A673 (cell line): ENCODE data around the gene TTC28. TPM values are rescaled to one million over a fixed set of nuclear protein-coding genes. Genes with fewer than 3 reads are reported as not detected.

Experiments
- BruUV-seq: library from RNA; stranded (reverse); fragments of 400-500 nt; replicated peaks from 2 replicates; lab custom pipeline; 2021; lab: Mats Ljungman, UMichigan
- CTCF ChIA-PET: fragments of 300-600 bp; sonication (Branson Sonifier 250); formaldehyde crosslinking; loops from one replicate; lab custom pipeline; 2022; ENCODE audit warnings: antibody characterized with exemption; lab: Charles Lee
- POLR2A ChIA-PET: fragments of 300-600 bp; sonication (Branson Sonifier 250); formaldehyde crosslinking; loops from one replicate; lab custom pipeline; 2022; ENCODE audit warnings: antibody characterized with exemption; ENCODE audit not compliant: low non-redundant PET; lab: Charles Lee
- DNase-seq: peaks from one replicate; pipeline ENCODE4 v3.0.0-alpha.2; 2015; ENCODE audit warnings: low spot score
- H3K27ac ChIP-seq: fragments of 200-600 bp; sonication (generic); 2 replicates; pipeline ENCODE4 v1.5.1; 2016; ENCODE audit warnings: mixed run types, low read depth, mild to moderate bottlenecking, mixed read lengths, antibody characterized with exemption, low read length; ENCODE audit not compliant: poor library complexity, severe bottlenecking
- H3K27me3 ChIP-seq: fragments of 200-600 bp; sonication (generic); replicated peaks from 2 replicates; pipeline ENCODE4 v1.6.1; 2017; ENCODE audit warnings: mixed run types, low read depth, mild to moderate bottlenecking, mixed read lengths, antibody characterized with exemption, low read length; ENCODE audit not compliant: insufficient read depth, poor library complexity
- H3K36me3 ChIP-seq: fragments of 200-600 bp; sonication (generic); 2 replicates; pipeline ENCODE4 v1.6.1; 2016; ENCODE audit warnings: mixed run types, mild to moderate bottlenecking, mixed read lengths, antibody characterized with exemption, low read length; ENCODE audit not compliant: insufficient read depth, poor library complexity, severe bottlenecking
- H3K4me1 ChIP-seq: fragments of 200-600 bp; sonication (generic); 2 replicates; pipeline ENCODE4 v1.6.1; 2017; ENCODE audit warnings: mixed run types, mild to moderate bottlenecking, mixed read lengths, antibody characterized with exemption, low read length; ENCODE audit not compliant: insufficient read depth, poor library complexity, severe bottlenecking
- H3K4me3 ChIP-seq: fragments of 200-600 bp; sonication (generic); 2 replicates; pipeline ENCODE4 v1.5.1; 2016; ENCODE audit warnings: low read depth, mixed run types, mild to moderate bottlenecking, mixed read lengths, low read length; ENCODE audit not compliant: poor library complexity, severe bottlenecking
- H3K9me3 ChIP-seq: fragments of 200-600 bp; sonication (generic); 2 replicates; pipeline ENCODE4 v1.6.1; 2016; ENCODE audit warnings: mixed run types, low read depth, mild to moderate bottlenecking, mixed read lengths, antibody characterized with exemption, low read length; ENCODE audit not compliant: poor library complexity, severe bottlenecking
- EZH2 ChIP-seq: fragments of 200-600 bp; sonication (generic); IDR thresholded peaks from 2 replicates; pipeline ENCODE4 v1.6.1; 2017; ENCODE audit warnings: borderline replicate concordance, low read depth, mild to moderate bottlenecking, mixed read lengths, antibody characterized with exemption, low read length; ENCODE audit not compliant: poor library complexity, severe bottlenecking
- intact Hi-C: fragments of 100-400 bp; cut with micrococcal nuclease; formaldehyde crosslinking; loops from one replicate; pipeline ENCODE4 v1.10.0; 2022; ENCODE audit not compliant: unreplicated experiment
- total RNA-seq: library from RNA; stranded (reverse); gene quantifications from 2 replicates; pipeline ENCODE4 v1.2.3, GENCODE V29; 2021
- TF ChIP-seq, protein P1 (sequence below): fragments of 300-800, 200-600 bp; sonication (generic); conservative IDR thresholded peaks from 2 replicates; pipeline ENCODE4 v1.5.1; 2017; ENCODE audit warnings: low read depth, mild to moderate bottlenecking, antibody characterized with exemption, low read length, moderate library complexity, mixed read lengths

The TTC28 gene
- total RNA-seq, 1 experiment from 2014 or later, result 48.7 TPM

DNA sequence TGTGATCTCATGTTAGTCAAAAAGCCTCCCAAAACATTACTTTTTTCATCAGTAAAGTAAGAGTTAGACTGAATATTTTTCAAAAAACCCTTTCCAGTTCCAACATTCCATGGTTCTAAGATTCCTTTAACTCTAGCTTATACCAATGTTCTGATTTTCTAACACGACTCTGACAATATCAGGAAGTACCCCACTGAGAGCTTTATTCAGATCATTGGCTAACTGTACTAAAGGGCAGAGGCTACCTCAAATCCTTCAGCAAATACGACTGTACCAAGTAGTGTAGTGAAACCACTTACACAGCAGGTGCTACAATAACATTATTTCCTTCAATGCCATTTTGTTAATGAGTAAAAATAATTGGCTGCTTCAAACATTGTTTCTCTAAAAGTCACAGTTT lies 547.2 kb downstream of the TTC28 start:
- Histone ChIP-seq H3K4me1 (peaks cover 11% of the 10 kb centered on the region), H3K27ac (no peak overlapping the region)
- intact Hi-C loops, result no loop called here

GRCh38 chr22:28129319-28129962 lies 550.2 kb downstream of the TTC28 start:
- H3K9me3 ChIP-seq, result no peaks in the 10 kb centered on the region
- BruUV-seq, result no TSS peak
- CTCF ChIA-PET, result no interaction called here
- H3K4me3 ChIP-seq, result no peak overlapping the region
- intact Hi-C loops, result no loop called here
- DNase-seq, result no peak
- H3K27me3 ChIP-seq, result no peaks in the 10 kb centered on the region
- peaks cover 14% of the 10 kb centered on the region for H3K4me1 ChIP-seq
- no peaks in the 10 kb centered on the region for H3K36me3 ChIP-seq
- H3K27ac ChIP-seq, result no peak overlapping the region
- POLR2A ChIA-PET, result no interaction called here
- TF ChIP-seq, protein P1, sequence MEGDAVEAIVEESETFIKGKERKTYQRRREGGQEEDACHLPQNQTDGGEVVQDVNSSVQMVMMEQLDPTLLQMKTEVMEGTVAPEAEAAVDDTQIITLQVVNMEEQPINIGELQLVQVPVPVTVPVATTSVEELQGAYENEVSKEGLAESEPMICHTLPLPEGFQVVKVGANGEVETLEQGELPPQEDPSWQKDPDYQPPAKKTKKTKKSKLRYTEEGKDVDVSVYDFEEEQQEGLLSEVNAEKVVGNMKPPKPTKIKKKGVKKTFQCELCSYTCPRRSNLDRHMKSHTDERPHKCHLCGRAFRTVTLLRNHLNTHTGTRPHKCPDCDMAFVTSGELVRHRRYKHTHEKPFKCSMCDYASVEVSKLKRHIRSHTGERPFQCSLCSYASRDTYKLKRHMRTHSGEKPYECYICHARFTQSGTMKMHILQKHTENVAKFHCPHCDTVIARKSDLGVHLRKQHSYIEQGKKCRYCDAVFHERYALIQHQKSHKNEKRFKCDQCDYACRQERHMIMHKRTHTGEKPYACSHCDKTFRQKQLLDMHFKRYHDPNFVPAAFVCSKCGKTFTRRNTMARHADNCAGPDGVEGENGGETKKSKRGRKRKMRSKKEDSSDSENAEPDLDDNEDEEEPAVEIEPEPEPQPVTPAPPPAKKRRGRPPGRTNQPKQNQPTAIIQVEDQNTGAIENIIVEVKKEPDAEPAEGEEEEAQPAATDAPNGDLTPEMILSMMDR, result no peak
- no peak for TF ChIP-seq EZH2

More for the DNA sequence above, 547.2 kb downstream of the TTC28 start:
- H3K9me3 ChIP-seq, result no peaks in the 10 kb centered on the region
- no peak overlapping the region for H3K4me3 ChIP-seq
- H3K27me3 ChIP-seq, result no peaks in the 10 kb centered on the region
- POLR2A ChIA-PET, result no interaction called here
- BruUV-seq, result no TSS peak
- CTCF ChIA-PET, result no interaction called here
- no peak for TF ChIP-seq EZH2
- TF ChIP-seq, protein P1, result no peak
- H3K36me3 ChIP-seq, result no peaks in the 10 kb centered on the region
- DNase-seq, result peak; percentile 86

DNA sequence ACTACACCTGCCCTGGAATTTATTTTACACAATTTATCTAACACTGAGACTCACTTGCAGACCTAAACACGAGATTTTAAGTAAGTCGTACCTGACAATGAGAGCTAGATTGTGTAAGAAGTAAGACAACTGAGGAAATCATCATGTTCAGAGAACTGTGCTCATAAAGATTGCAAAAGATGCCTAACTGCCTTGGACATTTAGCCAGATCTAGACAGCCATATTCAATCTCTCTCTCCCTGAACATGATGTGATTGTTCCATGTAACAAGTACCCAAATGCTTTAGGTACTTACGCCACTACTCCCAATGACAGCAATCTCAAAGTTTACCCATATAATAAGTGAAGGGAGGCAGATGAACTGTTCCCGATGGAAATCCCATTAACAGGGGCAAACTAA lies 550.8 kb downstream of the TTC28 start:
- Histone ChIP-seq H3K27me3 (no peaks in the 10 kb centered on the region), H3K27ac (no peak overlapping the region), H3K36me3 (no peaks in the 10 kb centered on the region), H3K4me3 (no peak overlapping the region), H3K4me1 (peaks cover 19% of the 10 kb centered on the region), H3K9me3 (no peaks in the 10 kb centered on the region)
- no peak for DNase-seq
- no TSS peak for BruUV-seq
- ChIA-PET CTCF (no interaction called here), POLR2A (no interaction called here)
- intact Hi-C loops, result no loop called here
- TF ChIP-seq, protein P1, result no peak
- TF ChIP-seq EZH2, result no peak
